ENCODE measurements around the gene LY6G5B.

- TF ChIP-seq, protein P1, sequence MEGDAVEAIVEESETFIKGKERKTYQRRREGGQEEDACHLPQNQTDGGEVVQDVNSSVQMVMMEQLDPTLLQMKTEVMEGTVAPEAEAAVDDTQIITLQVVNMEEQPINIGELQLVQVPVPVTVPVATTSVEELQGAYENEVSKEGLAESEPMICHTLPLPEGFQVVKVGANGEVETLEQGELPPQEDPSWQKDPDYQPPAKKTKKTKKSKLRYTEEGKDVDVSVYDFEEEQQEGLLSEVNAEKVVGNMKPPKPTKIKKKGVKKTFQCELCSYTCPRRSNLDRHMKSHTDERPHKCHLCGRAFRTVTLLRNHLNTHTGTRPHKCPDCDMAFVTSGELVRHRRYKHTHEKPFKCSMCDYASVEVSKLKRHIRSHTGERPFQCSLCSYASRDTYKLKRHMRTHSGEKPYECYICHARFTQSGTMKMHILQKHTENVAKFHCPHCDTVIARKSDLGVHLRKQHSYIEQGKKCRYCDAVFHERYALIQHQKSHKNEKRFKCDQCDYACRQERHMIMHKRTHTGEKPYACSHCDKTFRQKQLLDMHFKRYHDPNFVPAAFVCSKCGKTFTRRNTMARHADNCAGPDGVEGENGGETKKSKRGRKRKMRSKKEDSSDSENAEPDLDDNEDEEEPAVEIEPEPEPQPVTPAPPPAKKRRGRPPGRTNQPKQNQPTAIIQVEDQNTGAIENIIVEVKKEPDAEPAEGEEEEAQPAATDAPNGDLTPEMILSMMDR (IDR thresholded peaks at IDR 0.05; ENCODE audit: extremely low read depth in 1 of 2, insufficient read depth in 1 of 2, low read depth in 1 of 2, low read length in 2 of 2), result no peak
- TF ChIP-seq FOS (IDR thresholded peaks at IDR 0.05; ENCODE audit: borderline replicate concordance, insufficient read depth, low read length), result no peak
- no peak for TF ChIP-seq POLR2A (IDR thresholded peaks at IDR 0.05; ENCODE audit: low read depth, low read length)
- no peak for TF ChIP-seq EZH2 (IDR thresholded peaks at IDR 0.05; ENCODE audit: borderline replicate concordance, low read depth, low read length, severe bottlenecking)
- no peak for TF ChIP-seq MYC (IDR thresholded peaks at IDR 0.05; ENCODE audit: low read depth, low read length)
Measured at GRCh38 chr6:31633447-31633846, 36.3 kb upstream of the LY6G5B start.
